HUES48 (cell line): Measurements from ENCODE around the gene ARHGAP22.

Experiments
- H3K27ac ChIP-seq: one replicate; pipeline ENCODE4 v1.7.0; 2013; ENCODE audit warnings: low read depth, low read length, inconsistent platforms
- H3K27me3 ChIP-seq: 2 replicates; pipeline ENCODE4 v1.6.1; 2013; ENCODE audit warnings: mild to moderate bottlenecking, low read length; ENCODE audit not compliant: control insufficient read depth, insufficient read depth
- H3K36me3 ChIP-seq: 2 replicates; pipeline ENCODE4 v1.6.1; 2013; ENCODE audit warnings: low read length; ENCODE audit not compliant: control insufficient read depth, insufficient read depth
- H3K4me1 ChIP-seq: 2 replicates; pipeline ENCODE4 v1.6.1; 2013; ENCODE audit warnings: mild to moderate bottlenecking, low read length; ENCODE audit not compliant: control insufficient read depth, insufficient read depth
- H3K4me3 ChIP-seq: 2 replicates; pipeline ENCODE4 v1.5.1; 2013; ENCODE audit warnings: mild to moderate bottlenecking, low read depth, low read length
- H3K9ac ChIP-seq: 2 replicates; pipeline ENCODE4 v1.6.1; 2013; ENCODE audit warnings: mild to moderate bottlenecking, low read depth, low read length, moderate library complexity
- H3K9me3 ChIP-seq: 2 replicates; pipeline ENCODE4 v1.6.1; 2013; ENCODE audit warnings: low read length; ENCODE audit not compliant: control insufficient read depth, insufficient read depth

The ARHGAP22 gene

DNA sequence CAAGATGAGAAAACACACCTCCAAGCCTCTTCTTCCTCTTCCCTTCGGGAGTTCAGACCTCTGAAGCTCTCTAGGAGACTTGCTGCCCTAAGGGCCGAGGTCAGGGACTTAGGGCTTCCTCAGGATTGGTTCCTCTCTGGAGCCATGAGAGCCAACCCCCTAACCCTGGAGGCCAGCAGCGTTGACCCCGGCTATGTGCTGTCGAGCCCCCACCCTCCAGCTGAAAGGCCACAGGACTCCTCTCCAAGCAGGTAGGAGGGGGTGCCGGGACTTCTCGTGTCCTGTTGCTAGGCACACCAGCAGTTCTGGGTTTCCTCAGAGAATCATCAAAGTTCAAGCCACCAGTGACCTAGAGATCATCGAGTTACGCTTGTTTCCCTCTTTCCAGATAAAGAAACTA lies 87.4 kb downstream of the ARHGAP22 start:
- Histone ChIP-seq H3K9ac (no peak overlapping the region), H3K4me3 (no peak overlapping the region), H3K27me3 (peaks cover 3% of the 10 kb centered on the region; the same call in 1 of the 2 replicates), H3K36me3 (no peaks in the 10 kb centered on the region), H3K9me3 (peaks cover 2% of the 10 kb centered on the region; the same call in 1 of the 2 replicates), H3K27ac (no peak overlapping the region), H3K4me1 (0 out of 2 replicates have a peak, but pooled peaks cover 9% of the 10 kb centered on the region)

DNA sequence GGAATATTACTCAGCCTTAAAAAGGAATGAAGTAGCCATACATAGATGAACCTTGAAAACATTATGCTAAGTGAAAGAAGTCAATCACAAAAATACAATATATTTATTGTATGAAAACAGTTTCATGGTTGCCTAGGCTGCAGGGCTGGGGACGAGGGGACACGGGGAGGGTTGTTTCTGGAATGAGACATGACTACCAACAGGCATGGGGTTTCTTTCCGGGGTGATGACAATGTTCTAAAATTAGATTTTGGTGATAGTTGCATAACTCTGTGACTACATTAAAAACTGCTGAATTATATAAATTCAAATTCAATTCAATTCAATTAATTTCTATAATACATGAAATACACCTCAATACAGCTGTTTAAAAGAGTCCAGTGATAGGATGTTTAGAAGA lies 88.0 kb downstream of the ARHGAP22 start:
- Histone ChIP-seq H3K4me3 (no peak overlapping the region), H3K27ac (no peak overlapping the region), H3K9me3 (peaks cover 2% of the 10 kb centered on the region; the same call in 1 of the 2 replicates), H3K27me3 (peaks cover 2% of the 10 kb centered on the region; the same call in 1 of the 2 replicates), H3K4me1 (peaks cover 7% of the 10 kb centered on the region; the same call in 1 of the 2 replicates), H3K36me3 (no peaks in the 10 kb centered on the region), H3K9ac (no peak overlapping the region)

DNA sequence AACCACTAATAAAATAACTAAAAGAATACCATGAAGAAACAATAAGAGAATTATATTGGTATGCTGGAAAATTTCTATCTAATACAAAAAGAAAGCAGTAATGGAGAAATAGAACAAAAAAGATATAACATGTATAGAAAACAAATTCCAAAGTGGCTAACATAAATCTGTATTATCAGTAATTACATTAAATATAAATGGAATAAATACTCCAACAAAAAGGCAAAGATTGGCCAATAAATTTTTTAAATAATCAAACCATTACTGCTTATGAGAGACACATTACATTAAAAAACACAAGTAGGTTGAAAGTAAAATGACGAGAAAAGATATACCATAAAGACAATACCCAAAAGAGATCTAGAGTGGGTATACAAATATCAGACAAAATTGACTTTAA lies 90.0 kb downstream of the ARHGAP22 start:
- no peaks in the 10 kb centered on the region for H3K27me3 ChIP-seq
- H3K9me3 ChIP-seq = peaks cover 2% of the 10 kb centered on the region; the same call in 1 of the 2 replicates
- H3K9ac ChIP-seq = no peak overlapping the region
- H3K27ac ChIP-seq = no peak overlapping the region
- no peaks in the 10 kb centered on the region for H3K36me3 ChIP-seq
- no peak overlapping the region for H3K4me3 ChIP-seq
- no peaks in the 10 kb centered on the region; the same call in 1 of the 2 replicates for H3K4me1 ChIP-seq

DNA sequence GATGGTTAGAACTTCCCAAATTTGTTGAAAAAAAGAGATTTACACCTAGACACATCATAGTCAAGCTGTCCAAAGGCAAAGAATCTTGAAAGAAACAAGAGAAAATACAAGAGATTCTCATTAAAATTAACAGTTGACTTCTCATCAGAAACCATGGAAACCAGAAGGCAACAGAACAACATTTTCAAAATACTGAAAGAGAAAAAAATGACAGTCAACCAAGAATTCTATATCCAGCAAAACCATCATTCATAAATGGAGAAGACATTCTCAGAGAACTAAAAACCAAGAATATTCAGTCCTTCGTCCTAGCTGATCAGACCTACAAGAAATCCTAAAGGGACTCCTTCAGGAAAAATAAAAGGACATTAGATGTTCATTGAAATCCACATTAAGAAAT lies 90.6 kb downstream of the ARHGAP22 start:
- H3K27me3 ChIP-seq = no peaks in the 10 kb centered on the region
- H3K9me3 ChIP-seq = peaks cover 2% of the 10 kb centered on the region; the same call in 1 of the 2 replicates
- H3K27ac ChIP-seq = no peak overlapping the region
- H3K4me1 ChIP-seq = no peaks in the 10 kb centered on the region; the same call in 1 of the 2 replicates
- no peaks in the 10 kb centered on the region for H3K36me3 ChIP-seq
- no peak overlapping the region for H3K4me3 ChIP-seq
- no peak overlapping the region for H3K9ac ChIP-seq

DNA sequence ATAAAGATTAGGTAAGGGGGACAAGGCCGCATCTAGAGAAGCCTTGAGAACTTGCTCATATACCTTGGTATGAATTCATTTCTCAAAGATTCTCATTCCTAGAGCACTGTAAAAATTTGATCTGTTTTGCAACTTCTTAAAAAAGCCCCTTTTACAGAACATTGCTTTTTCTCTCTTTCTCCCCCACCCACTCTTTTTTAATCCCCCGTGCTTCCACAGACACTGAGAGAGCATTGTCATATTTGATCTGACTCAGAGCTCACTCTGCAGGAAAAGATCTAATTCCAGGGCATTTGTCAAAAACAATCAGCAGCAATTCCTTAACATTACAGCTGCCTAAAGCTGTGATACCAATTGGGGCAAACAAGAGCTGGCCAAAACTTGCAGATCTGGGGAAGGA lies 92.0 kb downstream of the ARHGAP22 start:
- no peaks in the 10 kb centered on the region for H3K36me3 ChIP-seq
- no peaks in the 10 kb centered on the region; the same call in 1 of the 2 replicates for H3K4me1 ChIP-seq
- H3K9ac ChIP-seq = no peak overlapping the region
- no peak overlapping the region for H3K27ac ChIP-seq
- H3K27me3 ChIP-seq = no peaks in the 10 kb centered on the region
- H3K4me3 ChIP-seq = no peak overlapping the region
- H3K9me3 ChIP-seq = peaks cover 2% of the 10 kb centered on the region; the same call in 1 of the 2 replicates

DNA sequence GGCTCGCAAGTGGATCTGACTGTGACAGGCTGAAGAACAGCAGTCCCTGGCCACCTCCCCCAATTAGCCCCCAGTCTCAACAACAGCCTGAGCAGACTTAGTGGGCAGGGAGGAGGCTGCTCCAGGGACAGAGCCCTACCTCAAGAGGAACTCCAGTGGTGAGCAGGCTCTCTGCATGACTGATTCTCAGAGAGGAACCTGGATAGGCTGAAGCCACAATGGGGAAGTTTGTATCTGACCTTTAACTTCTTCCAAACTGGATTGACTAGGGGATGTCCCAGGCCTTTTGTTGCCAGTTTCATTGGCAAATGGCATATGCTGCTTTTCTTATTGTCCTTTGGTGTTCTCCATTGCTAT lies 93.0 kb downstream of the ARHGAP22 start:
- Histone ChIP-seq H3K27ac (no peak overlapping the region), H3K36me3 (no peaks in the 10 kb centered on the region), H3K4me3 (no peak overlapping the region), H3K9me3 (peaks cover 2% of the 10 kb centered on the region; the same call in 1 of the 2 replicates), H3K9ac (no peak overlapping the region), H3K27me3 (no peaks in the 10 kb centered on the region), H3K4me1 (no peaks in the 10 kb centered on the region; the same call in 1 of the 2 replicates)

DNA sequence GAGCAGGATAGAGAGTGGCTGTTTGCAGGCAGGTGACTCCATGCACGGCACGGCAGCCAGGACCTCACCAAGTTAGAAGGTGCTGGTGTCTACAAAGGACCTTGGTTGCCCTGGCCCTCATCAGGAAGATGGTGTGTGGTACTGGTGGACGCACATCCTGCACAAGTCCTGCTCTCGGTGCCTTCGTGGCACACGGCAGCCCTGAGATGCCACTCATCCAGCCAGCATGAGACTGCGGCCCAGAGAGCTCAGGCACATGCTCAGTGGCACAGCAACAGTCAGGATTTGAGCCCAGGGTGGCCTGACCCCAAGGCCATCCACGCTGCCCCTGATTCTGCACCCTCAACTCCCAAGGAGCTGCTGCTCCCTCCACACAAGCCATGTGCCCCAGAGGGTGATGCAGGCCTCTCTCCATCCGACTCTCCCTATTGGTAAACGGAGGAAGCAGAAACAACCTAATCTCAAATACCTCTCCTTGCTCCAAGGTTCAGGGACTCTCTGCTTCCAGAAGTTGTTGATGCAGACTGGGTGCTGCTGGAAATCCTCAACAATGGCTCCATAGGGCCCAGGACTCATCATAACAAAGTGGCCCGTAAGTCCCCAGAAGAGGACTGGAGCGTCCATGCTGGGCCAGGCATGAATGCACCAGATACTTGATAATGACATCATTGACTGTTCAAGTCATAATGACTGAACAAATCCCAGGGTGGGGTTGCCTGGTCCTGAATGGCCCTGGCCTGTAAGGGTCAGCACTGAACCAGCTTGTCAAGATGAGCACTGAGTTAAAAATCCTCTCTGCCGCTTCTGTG lies 93.6 kb downstream of the ARHGAP22 start:
- Histone ChIP-seq H3K9ac (no peak overlapping the region), H3K27ac (no peak overlapping the region), H3K36me3 (no peaks in the 10 kb centered on the region), H3K27me3 (no peaks in the 10 kb centered on the region), H3K4me3 (no peak overlapping the region), H3K4me1 (no peaks in the 10 kb centered on the region; the same call in 1 of the 2 replicates), H3K9me3 (peaks cover 2% of the 10 kb centered on the region; the same call in 1 of the 2 replicates)

DNA sequence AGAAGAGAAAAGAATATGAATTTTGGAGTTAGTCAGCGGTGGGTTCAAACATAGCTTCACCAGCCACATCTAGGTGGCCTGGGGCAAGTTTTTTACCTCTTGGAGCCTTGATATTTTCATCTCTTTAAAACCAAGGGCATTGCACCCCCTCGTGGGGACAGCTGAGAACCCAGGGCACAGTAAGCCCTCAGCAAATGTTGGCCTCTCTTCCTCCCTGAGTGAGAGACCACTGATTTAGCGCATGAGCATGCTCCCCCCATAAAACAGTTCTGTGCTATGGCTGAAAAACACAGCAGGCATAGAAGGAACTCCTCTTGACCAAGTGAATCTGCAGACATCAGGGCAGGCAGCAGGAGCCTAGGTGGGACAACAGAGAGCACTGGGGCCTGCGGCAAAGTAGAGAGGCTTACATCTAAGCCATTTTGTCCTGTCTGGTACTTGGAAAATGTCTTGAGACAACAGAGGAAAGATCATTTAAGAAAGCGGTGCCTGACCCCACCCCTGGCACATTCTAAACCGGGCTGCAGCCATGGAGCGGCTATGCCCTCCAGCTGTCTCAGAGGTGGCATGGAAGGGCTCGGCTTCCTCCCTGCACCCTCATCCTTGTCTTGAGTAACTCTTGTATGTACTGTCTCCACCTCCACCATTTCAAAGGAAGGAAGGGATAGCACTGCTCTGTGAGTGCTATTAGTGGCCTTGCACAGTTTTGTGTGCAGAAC lies 94.7 kb downstream of the ARHGAP22 start:
- Histone ChIP-seq H3K9ac (no peak overlapping the region), H3K4me3 (no peak overlapping the region), H3K27me3 (no peaks in the 10 kb centered on the region), H3K4me1 (no peaks in the 10 kb centered on the region; the same call in 1 of the 2 replicates), H3K36me3 (no peaks in the 10 kb centered on the region), H3K27ac (no peak overlapping the region), H3K9me3 (peaks cover 2% of the 10 kb centered on the region; the same call in 1 of the 2 replicates)

DNA sequence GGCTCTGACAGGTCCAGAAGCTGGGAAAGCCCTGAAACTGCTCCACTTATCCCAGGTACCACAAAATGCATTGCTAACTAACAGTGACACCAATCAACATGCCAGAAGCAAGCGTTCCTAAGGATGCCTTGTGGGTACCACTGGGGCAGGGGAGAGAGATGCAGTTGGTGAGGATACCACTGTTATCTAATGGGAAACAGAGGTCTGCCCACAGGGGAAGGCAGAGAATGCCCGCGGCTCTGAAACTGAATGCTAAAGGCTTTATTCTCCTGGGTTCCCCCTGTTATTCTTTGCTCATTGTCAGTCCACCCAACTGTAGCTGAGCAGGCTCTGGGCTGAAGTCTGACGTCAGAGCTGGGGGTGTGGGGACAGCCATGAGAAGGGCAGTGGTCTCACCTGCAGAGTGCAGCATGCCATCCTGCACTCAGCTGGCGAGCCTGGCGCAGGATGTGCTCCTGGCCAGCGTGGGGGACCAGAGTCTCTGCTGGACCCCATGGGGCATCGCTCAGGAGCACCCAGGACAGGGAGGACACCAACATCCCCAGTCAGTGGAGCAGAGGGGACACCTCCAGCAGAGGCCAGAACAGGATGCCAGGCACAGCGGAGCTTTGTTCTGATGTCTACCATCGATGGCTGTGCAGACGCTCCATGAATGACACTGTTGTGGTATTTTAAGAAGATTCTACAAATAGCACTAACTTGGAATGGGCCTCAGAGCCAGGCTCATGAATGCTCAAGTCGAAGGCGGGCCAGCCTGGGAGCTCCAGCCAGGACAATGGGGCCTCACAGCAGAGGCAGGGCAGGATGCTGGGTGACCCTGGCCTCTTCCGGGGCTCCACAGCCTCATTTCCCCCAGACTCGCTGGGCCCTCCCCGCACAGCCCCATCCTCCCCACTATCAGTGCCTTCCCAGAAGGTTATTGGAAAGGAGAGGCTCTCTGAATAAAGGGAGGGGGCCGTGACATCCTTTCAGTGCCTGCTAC lies 95.8 kb downstream of the ARHGAP22 start:
- Histone ChIP-seq H3K27ac (no peak overlapping the region), H3K9ac (no peak overlapping the region)

More for the DNA sequence above, 95.8 kb downstream of the ARHGAP22 start:
- no peaks in the 10 kb centered on the region for H3K36me3 ChIP-seq
- no peak overlapping the region for H3K4me3 ChIP-seq
- H3K9me3 ChIP-seq = no peaks in the 10 kb centered on the region
- no peaks in the 10 kb centered on the region for H3K27me3 ChIP-seq
- H3K4me1 ChIP-seq = no peaks in the 10 kb centered on the region; the same call in 1 of the 2 replicates
